Measurements from ENCODE around the gene SLC6A19. TPM values are rescaled to one million over a fixed set of nuclear protein-coding genes. Genes with fewer than 3 reads are reported as not detected.

The SLC6A19 gene
- total and polyA plus RNA-seq, 9 of the 15 experiments (the other 6 are each of a cell fraction or from before 2014, with no cell fraction given), result 0.03 to 1.6 (median 0.59) TPM

GRCh38 chr5:1272201-1272600 lies 70.8 kb downstream of the SLC6A19 start:
- H2AFZ ChIP-seq (ENCODE audit: low read depth, low read length), result no peak overlapping the region
- no peak overlapping the region; a peak in 1 of 4 replicates for H3K9ac ChIP-seq (ENCODE audit: insufficient read depth in 1 of 2, low read depth in 2 of 2, low read length in 2 of 2)
- ATAC-seq (no peak), FAIRE-seq (no peak), DNase-seq (ENCODE audit: extremely low read depth in 1 of 4, low spot score in 3 of 4) (no peak)
- intact Hi-C loops (cut with micrococcal nuclease) (no loop called here), in situ Hi-C loops (cut with MboI) (no loop called here)
- no peaks in the 10 kb centered on the region for H3K9me3 ChIP-seq (replicated peaks; ENCODE audit: control insufficient read depth, insufficient read depth, low read depth, low read length)
- ChIA-PET CTCF (ENCODE audit: low intra/inter-chr PET ratio) (no interaction called here), POLR2A (no interaction called here)
- H3K4me1 ChIP-seq (replicated peaks in 1 of 2; ENCODE audit: control insufficient read depth in 2 of 2, insufficient read depth in 2 of 2, low read length in 2 of 2), result peaks cover 0 to 26% of the 10 kb centered on the region in 2 experiments; a peak in 1 of 5 replicates
- H4K20me1 ChIP-seq (replicated peaks; ENCODE audit: control insufficient read depth, insufficient read depth, low read length), result no peaks in the 10 kb centered on the region
- no peak overlapping the region for H3K4me3 ChIP-seq
- BruUV-seq (replicated peaks), result no TSS peak
- H3K4me2 ChIP-seq (ENCODE audit: insufficient read depth, low read length), result no peak overlapping the region
- TF ChIP-seq ZNF780A (CRISPR knock-in tag; IDR thresholded peaks at IDR 0.05), result no peak
- TF ChIP-seq, protein P1, sequence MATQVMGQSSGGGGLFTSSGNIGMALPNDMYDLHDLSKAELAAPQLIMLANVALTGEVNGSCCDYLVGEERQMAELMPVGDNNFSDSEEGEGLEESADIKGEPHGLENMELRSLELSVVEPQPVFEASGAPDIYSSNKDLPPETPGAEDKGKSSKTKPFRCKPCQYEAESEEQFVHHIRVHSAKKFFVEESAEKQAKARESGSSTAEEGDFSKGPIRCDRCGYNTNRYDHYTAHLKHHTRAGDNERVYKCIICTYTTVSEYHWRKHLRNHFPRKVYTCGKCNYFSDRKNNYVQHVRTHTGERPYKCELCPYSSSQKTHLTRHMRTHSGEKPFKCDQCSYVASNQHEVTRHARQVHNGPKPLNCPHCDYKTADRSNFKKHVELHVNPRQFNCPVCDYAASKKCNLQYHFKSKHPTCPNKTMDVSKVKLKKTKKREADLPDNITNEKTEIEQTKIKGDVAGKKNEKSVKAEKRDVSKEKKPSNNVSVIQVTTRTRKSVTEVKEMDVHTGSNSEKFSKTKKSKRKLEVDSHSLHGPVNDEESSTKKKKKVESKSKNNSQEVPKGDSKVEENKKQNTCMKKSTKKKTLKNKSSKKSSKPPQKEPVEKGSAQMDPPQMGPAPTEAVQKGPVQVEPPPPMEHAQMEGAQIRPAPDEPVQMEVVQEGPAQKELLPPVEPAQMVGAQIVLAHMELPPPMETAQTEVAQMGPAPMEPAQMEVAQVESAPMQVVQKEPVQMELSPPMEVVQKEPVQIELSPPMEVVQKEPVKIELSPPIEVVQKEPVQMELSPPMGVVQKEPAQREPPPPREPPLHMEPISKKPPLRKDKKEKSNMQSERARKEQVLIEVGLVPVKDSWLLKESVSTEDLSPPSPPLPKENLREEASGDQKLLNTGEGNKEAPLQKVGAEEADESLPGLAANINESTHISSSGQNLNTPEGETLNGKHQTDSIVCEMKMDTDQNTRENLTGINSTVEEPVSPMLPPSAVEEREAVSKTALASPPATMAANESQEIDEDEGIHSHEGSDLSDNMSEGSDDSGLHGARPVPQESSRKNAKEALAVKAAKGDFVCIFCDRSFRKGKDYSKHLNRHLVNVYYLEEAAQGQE (IDR thresholded peaks at IDR 0.05; ENCODE audit: borderline replicate concordance), result no peak
- TF ChIP-seq, protein P1 (CRISPR knock-in tag; IDR thresholded peaks at IDR 0.05; ENCODE audit: low read depth), result no peak
- no peak for TF ChIP-seq ZNF445 (CRISPR knock-in tag; IDR thresholded peaks at IDR 0.05; ENCODE audit: low read depth)
- no peak for TF ChIP-seq TRIM28 (IDR thresholded peaks at IDR 0.05)
- peaks cover 9 to 50% of the 10 kb centered on the region in 2 experiments; a peak in 4 of 5 replicates for H3K27me3 ChIP-seq (ENCODE audit: control insufficient read depth in 2 of 2, insufficient read depth in 2 of 2, low read length in 2 of 2)
- WGBS (ENCODE audit: insufficient coverage, low coverage, missing lambda C conversion rate), result 43% methylated on average over 21 of the region's 21 CpGs
- H3K9me1 ChIP-seq (ENCODE audit: control insufficient read depth, insufficient read depth, low read length), result no peaks in the 10 kb centered on the region
- no peaks in the 10 kb centered on the region for H3K36me3 ChIP-seq (ENCODE audit: control insufficient read depth, insufficient read depth, low read length)
- no peaks in the 10 kb centered on the region for H3K79me2 ChIP-seq (ENCODE audit: control insufficient read depth, insufficient read depth, low read length)
- no peak overlapping the region for H3K27ac ChIP-seq (ENCODE audit: extremely low read depth, low read depth, low read length)

Data from K562 (cell line).